ENCODE measurements around the gene ADAMTS4. TPM values are rescaled to one million over a fixed set of nuclear protein-coding genes. Genes with fewer than 3 reads are reported as not detected.
A peak's percentile ranks its signal among the peaks of the same experiment; 100 is the strongest.

The ADAMTS4 gene
- total RNA-seq, 1 experiment from 2014 or later: 0.67 TPM

- DNase-seq (ENCODE audit: low read depth): no peak
Measured at GRCh38 chr1:161196521-161197451, 2.1 kb downstream of the ADAMTS4 start.

- no peak for DNase-seq (ENCODE audit: low read depth)
Measured at GRCh38 chr1:161196111-161196510, 2.7 kb downstream of the ADAMTS4 start.

- DNase-seq (ENCODE audit: low read depth): no peak
Measured at GRCh38 chr1:161195171-161195570, 3.7 kb downstream of the ADAMTS4 start.

GRCh38 chr1:161193561-161194235, 5.2 kb downstream of the ADAMTS4 start:
- no peak for DNase-seq (ENCODE audit: low read depth)

- peak; percentile 72 for DNase-seq (ENCODE audit: low read depth)
Measured at GRCh38 chr1:161192476-161193465, 6.1 kb downstream of the ADAMTS4 start.

- no peak for DNase-seq (ENCODE audit: low read depth)
Measured at GRCh38 chr1:161191971-161192370, 6.9 kb downstream of the ADAMTS4 start.

- no peak for DNase-seq (ENCODE audit: low read depth)
Measured at GRCh38 chr1:161190962-161191521, 7.8 kb downstream of the ADAMTS4 start.

- no peak for DNase-seq (ENCODE audit: low read depth)
Measured at GRCh38 chr1:161189036-161189435, 9.8 kb downstream of the ADAMTS4 start.

- DNase-seq (ENCODE audit: low read depth): no peak
Measured at GRCh38 chr1:161188381-161188780, 10.5 kb downstream of the ADAMTS4 start.

GRCh38 chr1:161187311-161187710, 11.5 kb downstream of the ADAMTS4 start:
- DNase-seq (ENCODE audit: low read depth): no peak

- DNase-seq (ENCODE audit: low read depth): no peak
Measured at GRCh38 chr1:161185732-161186311, 13.0 kb downstream of the ADAMTS4 start.

- peak; percentile 48 for DNase-seq (ENCODE audit: low read depth)
Measured at GRCh38 chr1:161185282-161185682, 13.6 kb downstream of the ADAMTS4 start.

GRCh38 chr1:161182214-161182613, 16.6 kb downstream of the ADAMTS4 start:
- peak; percentile 67 for DNase-seq (ENCODE audit: low read depth)

GRCh38 chr1:161180639-161181038, 18.2 kb downstream of the ADAMTS4 start:
- peak; percentile 42 for DNase-seq (ENCODE audit: low read depth)

- DNase-seq (ENCODE audit: low read depth): no peak
Measured at GRCh38 chr1:161179698-161180097, 19.2 kb downstream of the ADAMTS4 start.

- no peak for DNase-seq (ENCODE audit: low read depth)
Measured at GRCh38 chr1:161177936-161178244, 21.0 kb downstream of the ADAMTS4 start.

GRCh38 chr1:161177112-161177935, 21.5 kb downstream of the ADAMTS4 start, which contains the start of gene B4GALT3:
Gene B4GALT3 (minus strand): TSS chr1:161177507. CDS start chr1:161176060, 1,447 bp downstream.
- DNase-seq (ENCODE audit: low read depth): peak; percentile 68

- DNase-seq (ENCODE audit: low read depth): no peak
Measured at GRCh38 chr1:161176468-161177111, 22.3 kb downstream of the ADAMTS4 start.

- DNase-seq (ENCODE audit: low read depth): no peak
Measured at GRCh38 chr1:161175771-161176453, 22.9 kb downstream of the ADAMTS4 start.

All from M059J (cell line).